Measurements from ENCODE around the gene TUB. TPM values are rescaled to one million over a fixed set of nuclear protein-coding genes. Genes with fewer than 3 reads are reported as not detected.

Gene TUB
- total and polyA plus RNA-seq, 2 of the 8 experiments (the other 6 are each of a cell fraction or from before 2014, with no cell fraction given): 15.3 to 31.3 TPM

GRCh38 chr11:8096575-8096974, 15.6 kb downstream of the TUB start:
- no peak overlapping the region for H3K56ac ChIP-seq (replicated peaks; ENCODE audit: insufficient read length, low read depth, low read length)
- H2AFZ ChIP-seq (ENCODE audit: low read length): no peak overlapping the region
- H3K4me3 ChIP-seq (ENCODE audit: extremely low read depth in 1 of 4, insufficient read depth in 2 of 4, low read depth in 3 of 4, low read length in 4 of 4): no peak overlapping the region
- DNase-seq (ENCODE audit: low read depth in 1 of 2, low spot score in 2 of 2) (no peak), FAIRE-seq (no peak)
- H2BK15ac ChIP-seq (ENCODE audit: low read length): no peak overlapping the region
- no peak overlapping the region for H2BK120ac ChIP-seq (replicated peaks; ENCODE audit: low read depth, low read length)
- no peaks in the 10 kb centered on the region; the same call in 1 of the 2 replicates for H3K23me2 ChIP-seq (ENCODE audit: low read depth, low read length)
- peaks cover 7 to 27% (median 21%) of the 10 kb centered on the region in 4 experiments; a peak in 7 of 8 replicates for H3K36me3 ChIP-seq (ENCODE audit: control insufficient read depth in 2 of 4, insufficient read depth in 4 of 4, low read length in 3 of 4)
- H2BK12ac ChIP-seq (ENCODE audit: low read depth, low read length): no peak overlapping the region
- TF ChIP-seq CREB1 (IDR thresholded peaks at IDR 0.05): no peak
- no peak for TF ChIP-seq GABPA (IDR thresholded peaks at IDR 0.05; ENCODE audit: borderline replicate concordance, insufficient read depth, low read length)
- TF ChIP-seq MAFK (IDR thresholded peaks at IDR 0.05; ENCODE audit: low read depth, low read length): no peak
- TF ChIP-seq SIX5 (IDR thresholded peaks at IDR 0.05; ENCODE audit: low read depth, low read length): no peak
- TF ChIP-seq RFX5 (IDR thresholded peaks at IDR 0.05; ENCODE audit: borderline replicate concordance, low read depth, low read length): no peak
- TF ChIP-seq, protein P1, sequence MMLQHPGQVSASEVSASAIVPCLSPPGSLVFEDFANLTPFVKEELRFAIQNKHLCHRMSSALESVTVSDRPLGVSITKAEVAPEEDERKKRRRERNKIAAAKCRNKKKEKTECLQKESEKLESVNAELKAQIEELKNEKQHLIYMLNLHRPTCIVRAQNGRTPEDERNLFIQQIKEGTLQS (IDR thresholded peaks at IDR 0.05; ENCODE audit: insufficient read depth, low read depth, low read length): no peak
- no peak for TF ChIP-seq MAX (IDR thresholded peaks at IDR 0.05)
- no peak for TF ChIP-seq RXRA (IDR thresholded peaks at IDR 0.05; ENCODE audit: insufficient read depth, low read depth, low read length)
- TF ChIP-seq SP2 (IDR thresholded peaks at IDR 0.05; ENCODE audit: low read length): no peak
- no peak for TF ChIP-seq TBP (IDR thresholded peaks at IDR 0.05; ENCODE audit: low read depth, low read length)
- TF ChIP-seq TCF12 (IDR thresholded peaks at IDR 0.05; ENCODE audit: low read depth, low read length): no peak
- no peak for TF ChIP-seq EP300 (IDR thresholded peaks at IDR 0.05; ENCODE audit: borderline replicate concordance in 1 of 2, low read depth in 2 of 2, low read length in 2 of 2)
- no peak for TF ChIP-seq CHD2 (IDR thresholded peaks at IDR 0.05; ENCODE audit: low read length)
- H3K18ac ChIP-seq (ENCODE audit: extremely low read depth, low read length): no peak overlapping the region
- H2BK20ac ChIP-seq (ENCODE audit: low read length): no peak overlapping the region
- POLR2A ChIA-PET (ENCODE audit: partially characterized antibody): interaction anchor here (0.6 to 1.9 kb wide), 4 partner anchors 11 to 151 kb away, joined by 3 to 4 read pairs (median 3); no protein-coding TSS in a partner anchor
- CTCF ChIA-PET (ENCODE audit: partially characterized antibody): interaction anchor here (0.6 to 30.2 kb wide), 16 partner anchors 7 to 202 kb away, joined by 3 to 1283 read pairs (median 6); partner anchors contain the start of gene EIF3F
- no peak overlapping the region for H3K4me2 ChIP-seq (ENCODE audit: insufficient read depth in 1 of 2, low read depth in 2 of 2, low read length in 2 of 2)
- no peak overlapping the region for H3K14ac ChIP-seq (ENCODE audit: insufficient read length)
- no peak overlapping the region for H3K4ac ChIP-seq (replicated peaks; ENCODE audit: insufficient read length, low read depth, low read length)
- no peak overlapping the region for H3K27ac ChIP-seq (ENCODE audit: low read depth, low read length)
- no peak overlapping the region for H4K8ac ChIP-seq (ENCODE audit: extremely low read depth, insufficient read depth, low read length)
- H3K9ac ChIP-seq (replicated peaks in 1 of 4; ENCODE audit: extremely low read depth in 1 of 4, low read depth in 3 of 4, low read length in 3 of 4): no peak overlapping the region
- no peaks in the 10 kb centered on the region for H3K9me3 ChIP-seq (ENCODE audit: insufficient read depth in 2 of 2, low read depth in 1 of 2, low read length in 1 of 2)
- H3K79me1 ChIP-seq (ENCODE audit: low read depth, low read length): peaks cover 3% of the 10 kb centered on the region; the same call in 1 of the 2 replicates
- no peak overlapping the region for H3K23ac ChIP-seq (ENCODE audit: insufficient read length)
- no peaks in the 10 kb centered on the region for H3K4me1 ChIP-seq (replicated peaks in 1 of 4; ENCODE audit: control insufficient read depth in 3 of 4, insufficient read depth in 4 of 4, low read length in 3 of 4)
- no peak overlapping the region for H2AK5ac ChIP-seq (ENCODE audit: low read depth, low read length)
- H4K20me1 ChIP-seq (replicated peaks in 1 of 2; ENCODE audit: control insufficient read depth in 1 of 2, insufficient read depth in 2 of 2, low read length in 2 of 2): peaks cover 11 to 14% of the 10 kb centered on the region in 2 experiments
- H3K27me3 ChIP-seq (replicated peaks in 1 of 4; ENCODE audit: control insufficient read depth in 3 of 4, extremely low read depth in 1 of 4, insufficient read depth in 3 of 4, low read length in 3 of 4): no peaks in the 10 kb centered on the region; a peak in 1 of 7 replicates
- no peaks in the 10 kb centered on the region for H3K79me2 ChIP-seq (ENCODE audit: control insufficient read depth in 1 of 2, insufficient read depth in 2 of 2, low read length in 2 of 2)
- no peak overlapping the region for H4K91ac ChIP-seq (replicated peaks; ENCODE audit: insufficient read length, low read length)
- H4K5ac ChIP-seq (ENCODE audit: insufficient read length, low read depth, low read length): no peak overlapping the region
- WGBS, 2 experiments (ENCODE audit: extremely low coverage in 1 of 2, insufficient coverage in 1 of 2, insufficient read length in 1 of 2, insufficient replicate concordance in 2 of 2, low coverage in 1 of 2, low lambda C conversion rate in 2 of 2, missing lambda C conversion rate in 1 of 2): 91% methylated on average over 5 of the region's 6 CpGs; no CpG with 5 or more reads in 1 of the 2 experiments
- H2BK5ac ChIP-seq (ENCODE audit: low read depth, low read length): no peak overlapping the region
